Hematopoietic multipotent progenitor cell (in vitro differentiated cells): ENCODE results near the gene PTPN18. TPM values are rescaled to one million over a fixed set of nuclear protein-coding genes. Genes with fewer than 3 reads are reported as not detected.
A peak's percentile ranks its signal among the peaks of the same experiment; 100 is the strongest.

Source experiments
- DNase-seq, 3 donors: peaks; one replicate each; pipeline ENCODE4 v3.0.0-alpha.2; 2011 to 2015; ENCODE audit warnings: low read depth in 2 of 3, low spot score in 2 of 3
- total RNA-seq: library from RNA; depleted of rRNA; stranded (reverse); fragments of >200 nt; gene quantifications from one replicate; pipeline ENCODE4 v1.2.3, GENCODE V29; 2012

PTPN18 gene
- total RNA-seq, 1 donor = 56.0 TPM

DNA sequence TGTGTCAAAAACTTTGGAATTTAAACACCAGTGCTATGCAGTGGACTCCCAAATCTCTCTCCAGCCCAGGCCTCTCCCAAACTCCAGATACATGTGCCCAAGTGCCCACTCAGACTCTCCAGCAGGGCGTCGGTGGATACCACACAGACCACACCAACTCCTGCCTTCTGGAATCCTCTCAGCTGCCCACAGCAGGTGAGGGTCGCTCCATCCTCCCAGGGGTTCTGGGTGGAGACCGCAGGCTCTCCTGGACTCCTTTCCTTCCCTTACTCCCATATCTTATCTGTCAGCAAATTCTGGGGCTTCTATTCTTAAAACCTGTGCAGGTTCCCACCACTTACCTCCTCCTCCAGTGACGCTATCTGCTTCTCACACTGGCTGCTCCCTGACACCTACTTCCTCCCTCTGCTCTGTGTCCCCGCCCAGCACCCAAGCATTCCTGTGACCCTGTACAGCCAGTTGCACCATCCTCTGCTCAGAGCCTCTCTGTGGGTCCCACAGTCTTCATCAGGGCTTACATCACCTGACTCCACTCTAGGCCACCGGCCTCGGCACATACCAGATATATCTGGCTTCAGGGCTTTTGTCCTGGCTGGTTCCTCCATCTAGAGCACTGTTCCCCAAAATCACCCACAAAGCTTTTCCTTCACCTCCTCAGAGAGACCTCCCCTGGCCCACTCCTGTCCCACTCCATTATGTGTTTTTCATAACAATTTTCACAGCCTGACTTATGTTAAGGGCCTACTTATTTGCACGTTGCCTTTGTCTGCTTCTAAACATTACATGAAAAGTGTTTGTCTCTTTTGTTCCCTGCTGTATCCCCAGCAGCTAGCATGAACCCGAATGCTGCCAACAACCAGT, 15.7 kb upstream of the PTPN18 start:
- no peak for DNase-seq

DNA sequence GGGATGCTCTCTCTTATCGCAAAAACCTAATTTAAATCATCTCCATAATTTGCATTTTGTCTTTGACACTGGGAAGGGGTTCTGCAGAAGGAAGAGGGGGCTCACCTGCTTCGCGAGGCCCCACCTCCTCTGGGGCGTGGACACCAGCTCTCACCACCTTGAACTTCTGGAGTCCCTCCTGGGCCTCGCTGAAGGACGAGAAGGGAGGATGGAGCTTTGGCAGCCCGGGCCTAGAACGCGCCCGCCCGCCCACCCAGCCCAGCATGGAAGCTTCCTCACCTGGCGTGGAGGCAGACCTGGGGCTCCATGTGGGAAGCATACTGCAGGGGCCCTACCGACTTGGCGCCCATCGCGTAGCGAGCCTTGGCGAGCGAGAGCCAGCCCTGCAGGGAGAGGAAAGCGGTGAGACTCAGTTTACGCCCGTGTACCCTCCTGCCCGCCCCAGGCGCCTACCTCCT, 14.3 kb upstream of the PTPN18 start:
- DNase-seq = peak in 1 of 3 donors; percentile 8

DNA sequence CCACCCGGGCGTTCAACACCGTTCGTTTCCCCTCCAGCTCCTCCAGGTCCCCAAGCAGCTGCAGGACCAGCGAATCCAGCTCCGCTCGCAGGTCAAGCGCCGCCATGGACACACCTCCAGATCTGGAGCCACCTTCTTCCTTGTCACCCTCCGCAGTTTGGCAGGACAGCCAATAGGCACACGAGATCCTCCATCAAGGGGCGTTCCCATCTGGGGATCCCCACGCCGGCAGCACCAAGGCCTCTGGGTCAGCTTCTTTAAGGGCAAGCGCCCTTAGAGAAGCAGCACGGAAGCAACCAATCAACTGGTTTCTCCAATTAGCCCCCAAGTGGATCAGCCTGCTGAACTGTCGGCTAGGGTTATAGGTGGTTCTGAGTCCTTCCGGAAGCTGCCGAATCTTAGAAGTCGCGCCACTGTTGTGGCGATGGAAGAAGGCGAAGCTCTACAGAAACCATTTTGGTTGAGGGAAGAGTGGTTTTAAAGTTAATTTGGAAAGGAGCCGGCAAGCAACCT, 13.8 kb upstream of the PTPN18 start:
- peak; percentile 80 to 94 (median 91) for DNase-seq

DNA sequence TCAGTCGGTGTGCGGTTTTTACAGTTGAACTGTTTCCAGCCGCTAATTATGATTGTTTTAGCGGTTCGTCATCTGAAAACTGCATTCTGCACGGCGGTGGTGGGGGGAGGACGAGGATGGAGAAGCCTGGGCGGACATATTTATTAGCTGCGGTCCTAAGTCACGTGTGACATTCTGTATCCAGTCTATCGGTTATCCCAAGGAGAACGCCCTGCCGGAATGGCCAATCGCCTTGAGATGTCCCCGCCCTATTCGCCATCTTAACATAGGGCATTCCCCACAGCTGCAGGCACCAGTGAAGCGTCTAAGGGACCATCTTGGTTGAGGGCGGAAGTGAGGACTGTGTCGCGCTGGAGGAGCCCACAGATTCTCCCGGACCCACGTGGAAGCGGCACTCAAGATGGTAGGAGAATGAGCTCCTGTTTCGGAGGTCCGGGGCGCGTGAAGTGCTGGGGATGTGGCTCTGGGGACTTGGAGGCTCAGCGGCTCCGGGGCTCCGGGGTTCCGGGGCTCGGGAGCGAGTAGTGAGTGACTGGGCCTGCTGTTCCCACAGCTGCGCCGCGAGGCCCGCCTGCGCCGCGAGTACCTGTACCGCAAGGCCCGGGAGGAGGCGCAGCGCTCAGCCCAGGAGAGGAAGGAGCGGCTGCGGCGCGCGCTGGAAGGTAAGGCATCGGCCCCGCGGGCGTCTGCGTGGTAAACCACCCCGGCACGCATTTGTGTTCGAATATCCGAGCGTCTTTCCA, 13.2 kb upstream of the PTPN18 start, which contains the start of gene IMP4:
Gene IMP4, plus strand, starts transcription at position 365 of the 743 bp plus-strand sequence. Its CDS starts 36 bp downstream, at position 401.
- DNase-seq = peak; percentile 88 to 100 (median 99)

DNA sequence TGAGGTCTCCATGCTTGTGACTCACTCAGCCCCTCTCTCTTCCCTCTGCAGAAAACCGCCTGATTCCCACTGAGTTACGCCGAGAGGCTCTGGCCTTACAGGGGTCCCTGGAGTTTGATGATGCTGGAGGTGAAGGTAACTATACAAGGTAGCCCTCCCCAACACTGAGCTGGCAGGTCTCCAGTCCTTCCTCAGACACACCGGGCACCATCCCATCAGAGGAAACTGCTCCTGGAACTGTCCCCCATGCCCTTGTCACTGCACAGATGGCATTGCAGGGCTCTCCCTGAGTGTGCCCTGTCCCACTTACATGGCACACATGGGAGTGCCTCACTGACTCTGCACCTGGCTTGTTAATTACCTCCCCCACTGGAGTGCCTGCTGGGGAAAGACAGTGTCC, 11.3 kb upstream of the PTPN18 start:
- DNase-seq = no peak

DNA sequence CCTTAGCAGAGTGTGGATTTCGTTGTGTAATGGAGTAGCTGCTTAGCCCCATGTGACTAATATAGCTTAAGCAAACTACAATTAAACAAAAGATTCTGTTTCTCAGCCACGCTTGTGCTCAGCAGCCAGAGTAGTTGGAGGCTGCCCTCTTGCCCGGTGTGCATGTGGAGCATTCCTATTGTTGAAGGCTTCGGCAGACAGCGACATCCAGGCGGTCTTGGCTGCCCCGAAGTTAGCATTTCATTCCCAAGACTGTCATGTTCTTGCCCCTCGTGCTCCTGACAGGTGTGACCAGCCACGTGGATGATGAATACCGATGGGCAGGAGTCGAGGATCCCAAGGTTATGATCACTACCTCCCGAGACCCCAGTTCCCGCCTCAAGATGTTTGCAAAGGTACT, 10.8 kb upstream of the PTPN18 start:
- DNase-seq = no peak

DNA sequence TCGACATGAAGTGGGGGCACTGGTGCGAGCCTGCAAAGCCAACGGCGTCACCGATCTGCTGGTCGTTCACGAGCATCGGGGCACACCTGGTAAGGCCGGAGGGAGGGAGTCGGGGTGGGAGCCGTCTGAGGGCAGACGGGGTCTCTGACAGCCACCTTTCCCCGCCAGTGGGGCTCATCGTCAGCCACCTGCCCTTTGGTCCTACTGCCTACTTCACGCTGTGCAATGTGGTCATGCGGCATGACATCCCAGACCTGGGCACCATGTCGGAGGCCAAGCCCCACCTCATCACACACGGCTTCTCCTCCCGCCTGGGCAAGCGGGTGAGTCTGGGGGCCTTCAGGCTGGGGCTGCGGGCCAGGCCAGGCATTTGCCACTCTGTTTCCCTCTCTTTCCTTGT, 10.2 kb upstream of the PTPN18 start:
- DNase-seq = no peak

DNA sequence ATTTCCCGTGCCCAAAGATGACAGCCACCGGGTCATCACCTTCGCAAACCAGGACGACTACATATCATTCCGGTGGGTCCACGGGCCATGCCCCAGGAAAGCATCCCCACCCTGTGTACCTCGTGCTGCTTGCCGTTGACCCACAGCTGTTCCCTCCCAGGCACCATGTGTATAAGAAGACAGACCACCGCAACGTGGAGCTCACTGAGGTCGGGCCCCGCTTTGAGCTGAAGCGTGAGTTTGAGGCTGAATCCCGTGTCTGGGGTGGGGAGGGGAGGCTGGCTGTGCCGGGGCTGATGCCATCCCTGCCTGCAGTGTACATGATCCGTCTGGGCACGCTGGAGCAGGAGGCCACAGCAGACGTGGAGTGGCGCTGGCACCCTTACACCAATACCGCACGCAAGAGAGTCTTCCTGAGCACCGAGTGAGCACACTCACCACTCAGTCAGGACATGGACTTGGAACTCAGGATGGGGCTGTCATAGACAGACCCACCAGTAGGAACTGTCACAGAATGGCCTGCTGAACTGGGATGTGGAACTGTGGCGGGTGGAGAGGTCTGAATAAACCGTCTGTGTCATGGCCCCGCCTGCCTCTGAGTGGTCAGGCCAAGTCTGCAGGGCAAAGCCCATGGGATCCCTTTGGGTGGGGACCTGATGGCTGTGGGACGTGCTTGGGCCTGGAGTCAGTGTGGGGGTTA, 9.7 kb upstream of the PTPN18 start:
- no peak for DNase-seq

DNA sequence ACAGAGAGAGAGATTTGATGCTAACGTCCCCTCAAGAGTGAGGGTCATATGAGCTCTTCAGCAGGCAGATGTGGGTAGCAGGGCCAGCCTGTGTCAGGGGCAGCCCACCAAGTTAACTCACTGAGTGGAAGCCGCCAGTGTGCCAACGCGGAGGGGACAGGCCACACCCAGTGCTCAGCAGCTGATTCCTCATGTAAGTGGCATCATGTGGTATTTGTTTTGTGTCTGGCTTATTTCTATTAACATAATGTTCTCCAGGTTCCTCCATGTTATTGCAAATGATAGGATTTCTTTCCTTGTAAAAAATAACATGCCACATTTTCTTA, 9.2 kb upstream of the PTPN18 start:
- DNase-seq = no peak

DNA sequence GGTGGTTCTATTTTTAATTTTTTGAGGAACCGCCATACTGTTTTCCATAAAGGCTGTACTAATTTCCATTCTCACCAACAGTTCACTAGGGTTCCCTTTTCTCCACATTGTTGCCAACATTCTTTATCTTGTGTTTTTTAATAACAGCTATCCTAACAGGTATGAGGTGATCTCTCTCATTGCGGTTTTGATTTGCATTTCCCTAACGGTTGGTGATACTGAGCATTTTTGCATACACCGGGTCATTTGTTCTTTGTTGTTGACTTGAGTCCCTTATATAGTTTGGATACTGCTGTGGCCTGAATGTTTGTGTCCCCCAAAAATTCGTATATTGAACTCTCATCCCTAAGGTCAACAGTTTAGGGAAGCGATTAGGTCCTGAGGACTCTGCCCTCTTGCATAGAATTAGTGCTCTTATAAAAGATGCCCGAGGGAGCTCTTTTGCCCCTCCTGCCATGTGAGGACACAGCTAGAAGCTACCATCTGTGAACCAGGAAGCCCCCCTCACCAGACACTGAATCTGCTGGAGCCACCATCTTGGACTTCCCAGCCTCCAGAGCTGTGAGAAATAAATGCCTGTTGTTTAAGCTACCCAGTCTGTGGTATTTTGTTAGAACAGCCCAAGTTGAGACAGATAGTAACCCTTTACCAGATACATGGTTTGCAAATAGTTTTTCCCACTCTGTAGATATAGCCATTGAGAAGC, 8.5 kb upstream of the PTPN18 start:
- DNase-seq = no peak

DNA sequence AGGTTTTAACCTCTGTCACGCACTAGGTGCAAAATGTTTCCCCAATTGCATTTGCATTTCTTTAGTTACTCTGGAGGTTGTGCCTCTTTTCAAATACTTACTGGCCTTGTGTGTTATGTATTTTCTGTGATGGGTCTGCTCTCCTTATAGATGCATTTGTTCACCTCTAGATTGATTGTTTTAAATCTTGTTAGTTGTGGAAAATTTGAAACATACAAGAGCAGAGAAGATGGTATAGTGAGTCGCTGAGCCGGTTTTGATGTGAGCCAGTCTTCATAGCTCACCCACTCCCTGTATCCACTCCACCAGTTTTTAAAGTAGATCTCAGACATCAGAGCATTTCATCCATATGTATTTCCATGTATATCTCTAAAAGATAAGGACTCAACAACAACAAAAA, 6.7 kb upstream of the PTPN18 start:
- no peak for DNase-seq

DNA sequence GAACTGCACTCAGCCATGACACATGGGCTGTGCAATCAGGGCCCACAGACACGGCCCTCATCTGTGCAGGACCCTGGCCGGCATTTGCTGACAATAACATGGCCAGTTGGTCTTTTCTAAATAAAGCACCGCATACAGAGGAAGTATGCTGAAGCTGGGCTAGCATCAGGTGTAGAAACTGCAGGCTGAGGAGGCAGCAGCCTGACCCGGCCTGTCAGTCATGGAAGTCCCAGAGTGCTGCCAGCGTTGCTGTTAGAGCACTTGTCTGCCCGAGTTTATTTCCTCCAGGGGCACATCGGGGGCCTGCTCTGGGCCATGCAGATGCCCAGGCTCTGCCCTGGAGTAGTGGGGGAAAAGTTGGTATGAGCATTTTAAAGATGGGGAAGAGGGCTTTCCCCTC, 4.1 kb upstream of the PTPN18 start:
- no peak for DNase-seq

DNA sequence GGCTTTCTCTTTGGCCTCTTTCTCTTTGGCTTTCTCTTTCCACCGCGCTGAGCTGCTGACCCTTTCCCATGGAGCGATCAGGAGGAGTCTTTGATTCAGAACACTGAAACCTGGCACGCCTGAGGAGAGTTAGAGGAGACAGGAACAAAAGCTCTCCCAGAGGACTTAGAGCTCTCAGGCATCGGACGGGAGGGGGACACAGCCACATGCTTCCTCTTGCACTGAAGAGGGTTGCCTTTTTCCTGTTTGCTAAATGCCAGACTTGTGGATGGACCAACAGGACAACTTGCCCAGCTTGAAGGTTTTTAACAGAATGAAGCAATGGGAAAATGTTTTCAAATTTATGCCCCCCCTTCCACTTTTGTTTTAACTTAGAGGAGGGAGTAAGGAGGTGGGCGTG, 3.6 kb upstream of the PTPN18 start:
- no peak for DNase-seq

DNA sequence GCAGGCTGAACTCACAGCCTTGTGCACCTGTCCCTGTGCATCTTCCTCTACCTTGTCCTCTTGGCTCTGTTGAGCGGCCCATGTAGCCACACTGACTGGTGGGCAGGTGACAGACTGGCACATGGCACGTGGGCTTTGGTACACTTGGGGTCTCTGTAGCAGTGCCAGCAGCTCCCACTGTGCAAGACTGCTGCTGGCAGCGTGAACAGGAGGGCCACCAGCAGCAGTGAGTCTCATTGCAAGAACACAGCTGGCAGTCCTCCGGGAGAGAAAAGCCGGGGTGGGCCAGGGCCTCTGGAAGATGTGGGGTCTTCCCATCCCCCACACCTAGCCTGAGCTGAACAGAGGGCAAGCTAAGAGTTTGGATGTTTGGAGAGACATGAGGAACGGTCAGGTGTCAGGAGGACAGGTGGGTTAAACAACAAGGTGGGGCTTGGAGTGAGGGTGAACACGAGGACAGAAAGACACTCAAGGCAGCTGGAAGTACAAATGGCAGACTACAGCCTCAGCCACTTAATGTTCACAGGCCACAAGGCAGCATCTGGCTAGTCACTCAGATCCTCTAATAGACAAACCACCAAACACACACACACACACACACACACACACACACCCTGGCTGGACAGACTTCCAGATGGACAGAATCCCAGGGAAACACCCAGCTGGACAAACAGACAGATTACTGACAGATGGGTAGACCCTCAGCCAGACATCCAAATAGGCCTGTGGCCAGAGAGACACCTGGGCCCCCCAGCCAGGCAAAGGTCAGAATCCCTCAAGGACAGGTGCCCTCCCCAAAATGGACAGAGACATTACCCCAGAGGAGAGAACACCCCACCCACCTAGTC, 2.3 kb upstream of the PTPN18 start:
- DNase-seq = no peak

DNA sequence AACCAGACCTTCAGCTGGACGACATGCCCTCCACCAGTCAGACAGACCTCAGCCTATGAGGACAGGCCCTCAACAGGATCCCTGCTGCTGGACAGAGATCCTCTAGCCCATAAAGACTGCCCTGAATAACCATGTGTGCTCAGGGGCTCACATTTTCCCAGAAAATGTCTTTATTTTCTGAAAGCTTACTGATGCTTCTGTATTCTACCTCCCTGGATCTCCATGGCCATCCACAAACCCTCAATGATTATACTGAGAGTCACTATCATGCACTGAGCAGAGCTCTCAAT, 1.8 kb upstream of the PTPN18 start:
- DNase-seq = no peak

DNA sequence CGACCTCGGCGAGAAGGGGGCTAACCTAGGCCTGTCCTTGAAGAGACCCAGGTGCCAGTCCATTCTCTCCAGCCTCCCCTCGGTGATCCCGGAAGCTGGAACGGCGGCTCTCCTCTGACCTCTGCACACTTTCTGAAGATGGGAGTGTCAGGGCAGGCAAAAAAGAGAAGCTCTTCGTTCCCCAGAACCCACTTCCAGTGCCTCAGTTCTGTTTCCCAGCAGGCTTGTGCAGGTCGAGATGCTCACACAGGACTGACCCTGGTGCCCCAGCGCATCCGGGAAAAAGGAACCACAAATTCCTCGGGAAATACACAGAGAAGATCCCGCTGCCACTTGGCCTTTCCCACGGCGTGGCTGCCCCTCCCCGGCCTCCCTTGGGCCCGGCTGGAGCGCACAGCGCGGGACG, 681 bp upstream of the PTPN18 start:
- DNase-seq = no peak

DNA sequence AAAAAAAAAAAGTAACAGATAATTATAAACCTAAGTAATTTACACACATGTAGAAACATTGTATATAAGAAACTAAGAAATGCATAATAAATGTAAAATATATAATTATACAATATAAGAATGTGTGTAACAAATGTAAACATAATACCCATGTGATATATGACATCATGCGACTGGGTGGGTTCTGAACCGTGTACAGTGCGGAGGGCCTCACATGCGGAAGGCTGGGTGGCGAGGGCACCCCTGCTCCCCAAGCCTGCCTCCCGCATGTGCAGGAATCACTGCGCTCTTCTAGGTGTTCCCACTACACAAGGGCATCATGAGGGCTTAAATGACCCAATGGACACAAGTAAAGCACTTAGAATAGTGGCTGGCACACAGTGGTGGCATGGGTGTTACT, 2.0 kb downstream of the PTPN18 start:
- no peak for DNase-seq

DNA sequence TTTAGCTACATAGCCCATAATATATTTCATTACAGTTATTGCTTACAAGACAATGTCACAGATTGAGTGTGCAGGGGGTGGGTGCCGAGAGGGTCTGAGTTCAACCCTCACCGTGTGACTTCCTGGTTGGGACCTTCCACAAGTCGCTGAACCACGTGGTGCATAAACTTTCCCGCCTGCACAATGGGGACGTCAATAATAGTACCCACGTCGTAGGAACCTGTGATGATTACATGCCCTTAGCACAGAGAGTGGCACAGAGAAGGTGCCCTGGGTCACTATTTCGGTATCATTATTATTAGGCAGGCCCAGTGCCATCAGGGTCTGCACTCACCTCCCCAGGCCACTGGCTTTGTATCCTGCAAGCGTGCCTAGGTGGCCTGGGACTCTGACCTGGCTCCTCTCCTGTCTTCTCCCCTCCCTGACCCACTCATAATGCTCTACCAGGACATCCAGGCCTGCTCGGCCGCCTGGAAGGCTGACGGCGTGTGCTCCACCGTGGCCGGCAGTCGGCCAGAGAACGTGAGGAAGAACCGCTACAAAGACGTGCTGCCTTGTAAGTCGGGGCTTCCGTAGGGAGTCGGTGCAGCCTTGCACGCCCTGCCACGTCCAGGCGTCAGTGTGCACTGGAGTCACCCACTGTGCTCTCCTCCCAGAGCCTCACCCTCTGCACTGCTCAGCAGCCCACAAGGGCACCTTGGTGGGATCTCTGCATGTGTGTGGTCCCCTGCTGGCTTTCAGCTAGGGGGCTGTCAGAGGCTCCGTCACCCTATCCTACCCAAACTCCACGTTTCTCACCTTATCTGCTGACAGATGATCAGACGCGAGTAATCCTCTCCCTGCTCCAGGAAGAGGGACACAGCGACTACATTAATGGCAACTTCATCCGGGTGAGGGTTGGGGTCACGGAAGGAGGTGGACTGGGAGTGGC, 2.8 kb downstream of the PTPN18 start:
- DNase-seq = no peak

DNA sequence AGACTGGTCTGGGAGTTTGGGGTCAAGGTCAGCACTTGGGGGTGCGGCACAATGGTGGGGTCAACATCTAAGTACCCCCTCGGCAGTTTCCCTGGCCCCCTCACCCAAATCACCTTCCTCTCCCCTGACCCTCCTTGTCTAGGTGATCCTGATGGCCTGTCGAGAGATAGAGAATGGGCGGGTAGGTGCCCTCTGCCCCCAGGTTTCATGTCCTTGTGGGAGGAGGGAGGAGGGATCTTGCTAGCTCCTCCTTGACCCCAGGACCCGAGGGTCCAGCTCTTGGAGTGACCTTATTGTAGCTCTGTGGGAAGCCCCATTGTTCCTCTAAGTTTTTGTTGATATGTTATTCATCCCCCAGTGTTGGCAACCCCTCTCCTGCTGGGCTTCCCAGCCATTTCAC, 3.6 kb downstream of the PTPN18 start:
- no peak for DNase-seq
